Fibroblast of peridontal ligament (primary cell): ENCODE results near the gene ADISSP.

Experiments
- DNase-seq: peaks from one replicate; pipeline ENCODE4 v3.0.0-alpha.2; 2010; ENCODE audit errors: extremely low read depth

Gene ADISSP

DNA sequence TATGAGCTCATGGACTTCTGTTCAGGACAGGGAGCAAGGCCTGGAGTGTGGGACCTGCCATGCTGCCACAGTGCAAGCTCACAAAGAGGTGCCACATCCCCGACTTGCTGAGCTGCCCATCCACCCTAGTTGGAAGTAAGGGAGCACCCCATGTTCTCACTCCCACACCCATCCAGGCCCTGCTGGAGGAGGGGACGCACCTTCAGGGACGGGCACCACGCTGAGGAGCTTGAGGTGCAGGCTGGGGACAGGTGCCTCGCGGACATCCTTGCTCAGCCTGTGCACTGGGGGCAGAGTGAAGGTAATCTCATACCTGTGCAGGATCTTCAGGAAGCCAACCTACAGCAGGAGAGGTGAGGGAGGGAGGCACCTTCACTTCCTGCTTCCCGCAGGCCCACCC lies 12.3 kb downstream of the ADISSP start:
- DNase-seq, result no peak

DNA sequence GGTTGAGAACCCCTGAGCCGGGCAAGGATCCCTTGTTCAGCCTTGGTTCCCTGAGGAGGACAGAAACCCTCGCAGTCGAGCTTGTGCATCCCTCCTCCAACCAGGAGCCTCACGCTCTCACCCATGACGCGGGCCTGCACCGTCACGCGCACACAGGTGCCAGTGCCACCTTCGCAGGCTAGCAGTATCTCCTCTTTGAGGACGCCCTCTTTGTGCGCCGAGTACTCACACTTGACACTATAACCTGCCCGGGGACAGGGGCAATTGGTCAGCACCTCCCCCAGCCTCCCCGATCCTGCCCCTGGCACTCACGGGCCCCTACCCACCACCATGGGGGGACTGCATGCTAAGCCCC lies 13.3 kb downstream of the ADISSP start:
- DNase-seq, result no peak

DNA sequence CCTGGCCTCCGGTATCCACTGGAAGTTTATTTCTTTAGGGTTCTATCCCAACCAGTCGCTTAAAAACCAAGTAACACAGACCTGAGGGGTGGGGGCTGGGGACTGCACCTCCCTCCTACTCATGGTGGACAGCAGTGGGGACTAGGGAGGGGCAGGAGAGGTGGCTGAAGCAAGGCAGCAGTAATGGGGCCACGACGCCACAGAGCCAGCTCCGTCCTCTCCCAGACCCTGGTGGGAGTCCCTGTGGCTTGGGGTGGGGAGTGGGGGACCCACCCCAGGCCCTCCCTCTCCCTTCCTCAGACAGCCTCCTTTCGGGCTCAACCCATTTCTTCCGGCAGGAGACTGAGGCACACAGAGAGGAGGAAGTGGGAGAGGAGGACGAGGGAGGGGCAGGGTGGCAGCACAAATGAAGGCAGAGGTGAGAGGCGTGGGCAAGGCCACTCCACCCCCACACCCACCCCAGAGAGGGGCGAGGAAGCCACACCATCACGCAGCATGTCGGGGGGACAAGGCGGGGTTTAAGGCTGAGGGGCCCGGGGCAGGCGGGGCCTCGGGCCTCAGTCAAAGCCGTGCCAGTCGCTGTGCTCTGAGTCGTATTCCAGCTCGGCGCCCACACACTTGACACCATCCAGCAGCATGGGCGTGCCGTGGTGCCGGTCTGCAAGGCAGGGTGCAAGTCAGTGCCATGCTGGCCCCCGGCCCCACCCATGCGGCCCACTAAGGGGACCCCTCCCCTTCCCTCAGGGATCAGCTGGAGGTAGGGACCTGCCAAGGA lies 13.9 kb downstream of the ADISSP start:
- no peak for DNase-seq

DNA sequence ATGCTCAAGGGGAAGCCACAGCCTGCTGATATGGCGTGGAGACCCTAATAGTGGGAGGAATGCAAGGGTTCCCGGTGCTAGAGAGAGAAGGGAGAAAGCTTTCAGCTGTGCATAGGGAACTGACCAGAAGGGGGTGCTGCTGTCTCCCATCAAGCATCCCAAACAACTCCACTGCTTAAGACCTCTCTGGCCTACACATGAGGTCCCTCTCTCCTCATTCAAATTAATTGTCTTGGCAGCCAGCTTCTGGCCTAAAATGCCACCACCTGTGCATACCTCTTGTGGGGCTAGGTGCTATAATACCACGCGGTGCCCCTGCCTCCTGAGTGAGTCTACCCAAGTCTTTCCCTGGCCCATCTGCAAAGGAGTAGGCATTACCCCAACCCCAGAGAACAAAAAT lies 14.5 kb downstream of the ADISSP start:
- DNase-seq, result peak; percentile 78

DNA sequence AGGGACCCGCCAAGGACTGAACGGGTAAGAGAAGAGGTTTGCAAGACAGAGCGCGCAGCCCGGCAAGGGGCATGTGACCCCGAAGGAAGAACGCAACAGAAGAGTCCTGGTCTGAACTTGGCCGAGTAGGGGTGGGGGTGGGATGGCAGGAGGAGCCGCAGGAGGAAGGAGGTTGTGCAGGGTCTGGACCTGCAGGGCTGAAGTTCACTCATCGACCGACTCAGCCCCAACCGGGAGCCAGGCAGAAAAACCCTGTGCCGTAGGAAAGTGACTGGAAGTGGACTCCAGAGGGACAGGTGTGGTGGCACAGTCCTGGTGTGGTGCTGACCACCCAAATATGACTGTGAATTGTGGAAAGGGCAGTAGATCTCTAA lies 15.2 kb downstream of the ADISSP start:
- DNase-seq, result no peak

DNA sequence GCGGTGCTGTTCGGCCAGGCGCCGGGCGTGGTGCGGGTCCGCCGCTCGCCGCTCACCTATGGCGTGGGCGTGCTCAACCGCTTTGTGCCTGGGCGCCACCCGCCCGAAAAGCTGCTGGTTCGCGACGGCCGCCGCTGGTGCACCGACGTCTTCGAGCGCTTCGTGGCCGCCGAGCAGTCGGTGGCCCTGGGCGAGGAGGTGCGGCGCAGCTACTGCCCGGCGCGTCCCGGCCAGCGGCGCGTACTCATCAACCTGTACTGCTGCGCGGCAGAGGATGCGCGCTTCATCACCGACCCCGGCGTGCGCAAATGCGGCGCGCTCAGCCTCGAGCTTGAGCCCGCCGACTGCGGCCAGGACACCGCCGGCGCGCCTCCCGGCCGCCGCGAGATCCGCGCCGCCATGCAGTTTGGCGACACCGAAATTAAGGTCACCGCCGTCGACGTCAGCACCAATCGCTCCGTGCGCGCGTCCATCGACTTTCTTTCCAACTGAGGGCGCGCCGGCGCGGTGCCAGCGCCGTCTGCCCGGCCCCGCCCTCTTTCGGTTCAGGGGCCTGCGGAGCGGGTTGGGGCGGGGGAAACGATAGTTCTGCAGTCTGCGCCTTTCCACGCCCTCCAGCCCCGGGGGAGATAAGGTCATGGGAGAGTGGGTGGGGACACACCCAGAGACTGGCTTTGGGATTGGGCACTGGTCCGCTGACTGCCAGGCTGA lies 15.7 kb downstream of the ADISSP start:
- DNase-seq, result no peak

DNA sequence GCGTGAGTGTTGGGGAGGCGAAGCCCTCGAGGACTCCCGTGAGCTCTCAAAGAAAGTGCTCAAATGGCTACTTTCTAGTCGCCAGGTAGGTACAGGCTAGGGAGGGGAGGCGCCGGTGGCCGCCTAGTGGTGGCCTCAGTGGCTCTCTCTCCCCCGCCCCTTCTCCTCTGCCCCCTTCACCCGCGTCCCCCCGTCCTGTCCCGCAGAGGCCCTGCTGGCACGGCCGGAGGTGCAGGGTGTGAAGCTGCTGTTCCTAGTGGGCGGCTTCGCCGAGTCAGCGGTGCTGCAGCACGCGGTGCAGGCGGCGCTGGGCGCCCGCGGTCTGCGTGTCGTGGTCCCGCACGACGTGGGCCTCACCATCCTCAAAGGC lies 16.3 kb downstream of the ADISSP start:
- DNase-seq, result no peak

DNA sequence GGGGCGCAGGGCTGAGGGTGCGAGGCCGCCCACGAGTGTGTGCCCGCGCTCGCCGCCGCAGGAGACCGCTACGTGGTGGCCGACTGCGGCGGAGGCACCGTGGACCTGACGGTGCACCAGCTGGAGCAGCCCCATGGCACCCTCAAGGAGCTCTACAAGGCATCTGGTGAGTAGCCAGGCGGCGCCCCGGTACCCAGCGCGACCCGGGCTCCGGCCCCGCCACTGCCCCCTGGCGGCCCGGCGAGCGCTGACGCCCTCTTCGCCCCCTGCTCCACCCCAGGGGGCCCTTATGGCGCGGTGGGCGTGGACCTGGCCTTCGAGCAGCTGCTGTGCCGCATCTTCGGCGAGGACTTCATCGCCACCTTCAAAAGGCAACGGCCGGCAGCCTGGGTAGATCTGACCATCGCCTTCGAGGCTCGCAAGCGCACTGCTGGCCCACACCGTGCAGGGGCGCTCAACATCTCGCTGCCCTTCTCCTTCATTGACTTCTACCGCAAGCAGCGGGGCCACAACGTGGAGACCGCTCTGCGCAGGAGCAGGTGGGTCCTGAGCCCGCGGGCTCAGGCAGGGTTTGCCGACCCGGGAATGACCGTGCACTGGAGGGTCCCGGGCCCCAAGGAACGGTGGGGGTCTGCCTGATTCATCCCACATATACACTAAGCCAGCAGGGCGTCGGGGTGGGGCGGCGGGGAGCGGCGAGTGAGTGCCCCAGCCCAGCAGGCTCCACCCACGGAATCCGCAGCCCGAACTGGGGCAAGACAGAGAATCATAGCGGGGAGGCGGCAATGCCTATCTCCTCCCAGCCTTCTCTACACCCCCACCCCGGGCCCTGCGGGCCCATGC lies 17.6 kb downstream of the ADISSP start:
- DNase-seq, result no peak

DNA sequence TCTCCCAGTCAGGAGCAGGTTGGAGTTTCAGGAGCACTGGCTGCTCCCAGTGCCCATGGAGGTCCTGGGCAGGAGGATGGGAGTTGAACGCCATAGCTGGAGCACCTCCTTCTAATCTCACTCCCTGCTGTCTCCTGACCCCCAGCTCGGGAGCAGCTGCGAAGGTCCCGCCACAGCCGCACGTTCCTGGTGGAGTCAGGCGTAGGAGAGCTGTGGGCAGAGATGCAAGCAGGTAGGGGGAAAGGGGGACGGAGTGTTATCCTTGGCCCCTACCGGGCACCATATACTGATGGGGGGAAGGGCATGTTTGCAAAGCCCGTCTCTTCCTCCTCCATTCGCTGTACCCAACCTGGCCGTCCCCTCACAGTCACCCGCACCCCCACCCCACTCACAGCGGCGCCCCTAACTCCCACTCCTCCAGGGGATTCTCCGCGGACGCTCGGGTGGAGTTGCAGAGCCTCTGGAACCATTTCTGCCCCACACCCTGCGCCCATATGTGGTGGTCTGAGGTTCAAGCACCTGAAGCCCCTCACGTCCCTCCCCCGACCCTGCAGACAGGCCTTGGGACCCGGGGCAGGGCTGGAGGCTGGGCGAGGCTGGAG lies 18.4 kb downstream of the ADISSP start:
- no peak for DNase-seq

DNA sequence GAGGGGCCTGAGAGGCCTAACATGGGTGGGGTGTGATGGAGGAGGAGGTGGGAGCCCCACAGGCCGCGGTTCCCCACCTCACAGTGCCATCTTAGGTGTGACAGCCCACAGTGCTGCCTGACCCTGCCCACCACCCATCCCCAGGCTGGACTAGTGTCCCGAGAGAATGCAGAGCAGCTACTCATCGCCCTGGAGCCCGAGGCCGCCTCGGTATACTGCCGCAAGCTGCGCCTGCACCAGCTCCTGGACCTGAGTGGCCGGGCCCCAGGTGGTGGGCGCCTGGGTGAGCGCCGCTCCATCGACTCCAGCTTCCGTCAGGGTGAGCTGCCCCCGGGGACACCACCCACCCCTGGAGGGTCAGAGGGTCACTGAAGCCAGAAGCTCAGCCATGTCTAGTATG lies 19.5 kb downstream of the ADISSP start:
- DNase-seq, result no peak

DNA sequence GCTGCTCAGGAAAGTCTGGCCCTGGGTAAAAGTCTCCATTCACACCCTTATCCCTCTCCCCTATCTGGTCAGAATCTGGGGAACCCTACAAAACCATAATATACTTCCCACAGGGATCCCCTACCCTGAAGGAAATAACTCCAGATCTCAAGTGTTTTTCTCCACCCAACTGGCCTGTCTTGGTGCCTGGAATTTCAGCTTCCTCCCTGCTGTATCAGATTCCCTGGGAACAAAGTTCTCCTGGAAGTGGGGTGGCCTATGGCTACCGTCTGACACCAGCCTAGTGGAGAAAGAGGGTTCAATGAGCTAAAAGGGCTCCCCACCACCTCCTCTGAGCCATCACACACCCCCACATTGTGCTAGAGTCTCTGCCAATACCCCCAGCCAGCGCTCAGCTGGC lies 20.1 kb downstream of the ADISSP start:
- DNase-seq, result no peak

DNA sequence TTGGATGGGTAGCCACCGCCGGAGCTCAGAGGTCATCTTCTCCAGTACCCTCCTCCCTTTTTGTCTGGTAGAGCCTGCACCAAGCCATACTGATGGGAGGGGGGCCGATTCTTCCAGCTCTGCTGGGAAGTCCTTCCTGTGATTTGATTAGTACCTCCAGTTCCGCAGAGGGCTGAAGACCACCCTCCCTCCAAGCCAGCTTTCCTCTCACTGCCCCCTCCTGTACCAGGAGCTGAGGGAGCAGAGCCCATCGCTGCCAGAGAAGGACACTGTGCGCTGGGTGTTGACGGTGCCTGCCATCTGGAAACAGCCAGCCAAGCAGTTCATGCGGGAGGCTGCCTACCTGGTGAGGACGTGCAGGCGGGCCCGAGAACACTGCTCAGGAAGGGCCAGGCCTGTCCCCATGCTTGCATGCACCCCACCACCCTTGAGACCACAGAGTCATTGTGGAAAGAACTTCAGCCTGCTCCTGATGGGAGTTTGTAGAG lies 21.8 kb downstream of the ADISSP start:
- no peak for DNase-seq

DNA sequence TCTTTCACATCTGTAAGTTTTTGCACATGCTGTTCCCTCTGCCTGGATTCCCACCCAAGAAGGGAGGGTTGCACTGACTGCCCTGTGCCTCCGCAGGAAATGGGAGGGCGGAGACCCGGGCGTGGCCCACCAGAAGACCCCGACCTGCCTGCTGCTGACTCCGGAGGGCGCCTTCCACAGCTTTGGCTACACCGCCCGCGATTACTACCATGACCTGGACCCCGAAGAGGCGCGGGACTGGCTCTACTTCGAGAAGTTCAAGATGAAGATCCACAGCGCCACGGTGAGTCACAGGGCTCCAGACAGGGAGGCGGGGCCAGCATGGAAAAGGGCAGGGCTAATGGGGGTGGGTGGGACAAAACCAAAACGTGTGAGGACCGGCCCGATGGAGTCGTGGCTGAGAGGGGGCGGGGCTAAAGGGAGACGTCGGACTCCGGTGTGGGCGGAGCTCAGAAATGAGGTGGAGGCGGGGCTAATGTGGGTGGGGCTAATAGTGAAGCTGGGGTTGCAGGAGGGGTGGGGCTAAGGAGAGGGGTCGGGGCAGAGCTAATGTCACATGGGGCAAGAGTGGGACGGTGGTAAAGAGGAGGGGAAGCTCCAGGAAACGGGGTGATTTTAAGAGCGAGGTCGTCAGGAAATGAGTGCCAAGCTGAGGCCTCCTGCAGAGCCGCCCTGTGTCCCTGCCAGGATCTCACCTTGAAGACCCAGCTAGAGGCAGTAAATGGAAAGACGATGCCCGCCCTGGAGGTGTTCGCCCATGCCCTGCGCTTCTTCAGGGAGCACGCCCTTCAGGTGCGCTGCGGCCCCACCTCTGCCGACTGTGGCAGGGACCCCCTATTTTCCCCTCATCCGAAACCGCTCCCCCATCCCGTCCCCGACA lies 22.5 kb downstream of the ADISSP start:
- DNase-seq, result no peak

DNA sequence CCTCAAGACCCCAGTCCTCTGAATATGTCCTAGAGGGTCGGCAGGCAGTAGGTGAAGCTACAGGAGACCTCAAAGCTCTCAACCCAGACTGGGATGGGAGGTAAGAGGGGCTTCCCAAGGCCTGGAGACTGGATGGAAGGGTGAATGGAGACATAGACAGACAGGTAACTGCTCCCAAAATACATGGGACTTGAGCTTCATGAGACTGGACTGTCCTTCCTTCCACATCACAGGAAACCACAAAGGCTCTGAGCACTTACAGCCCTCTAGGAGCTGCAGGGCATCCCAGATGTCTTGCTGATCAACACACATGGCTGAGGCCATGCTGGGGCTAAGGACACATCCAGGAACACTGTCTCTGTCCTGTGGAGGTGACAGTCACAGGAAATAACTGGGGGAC lies 23.5 kb downstream of the ADISSP start:
- no peak for DNase-seq

DNA sequence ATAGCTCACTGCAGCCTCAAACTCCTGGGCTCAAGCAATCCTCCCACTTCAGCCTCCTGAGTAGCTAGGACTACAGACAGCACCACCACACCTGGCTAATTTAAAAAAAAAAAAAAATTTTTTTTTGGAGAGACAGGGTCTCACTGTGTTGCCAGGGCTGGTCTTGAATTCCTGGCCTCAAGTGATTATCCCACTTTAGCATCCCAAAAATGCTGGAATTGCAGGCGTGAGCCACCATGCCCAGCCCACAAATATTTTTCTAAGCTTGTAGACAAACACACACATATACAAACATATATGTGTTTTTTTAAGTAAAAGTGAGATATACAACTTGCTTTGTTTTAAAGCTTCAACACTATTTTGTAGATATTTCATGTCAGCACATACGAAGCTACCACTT lies 24.3 kb downstream of the ADISSP start:
- DNase-seq, result no peak

DNA sequence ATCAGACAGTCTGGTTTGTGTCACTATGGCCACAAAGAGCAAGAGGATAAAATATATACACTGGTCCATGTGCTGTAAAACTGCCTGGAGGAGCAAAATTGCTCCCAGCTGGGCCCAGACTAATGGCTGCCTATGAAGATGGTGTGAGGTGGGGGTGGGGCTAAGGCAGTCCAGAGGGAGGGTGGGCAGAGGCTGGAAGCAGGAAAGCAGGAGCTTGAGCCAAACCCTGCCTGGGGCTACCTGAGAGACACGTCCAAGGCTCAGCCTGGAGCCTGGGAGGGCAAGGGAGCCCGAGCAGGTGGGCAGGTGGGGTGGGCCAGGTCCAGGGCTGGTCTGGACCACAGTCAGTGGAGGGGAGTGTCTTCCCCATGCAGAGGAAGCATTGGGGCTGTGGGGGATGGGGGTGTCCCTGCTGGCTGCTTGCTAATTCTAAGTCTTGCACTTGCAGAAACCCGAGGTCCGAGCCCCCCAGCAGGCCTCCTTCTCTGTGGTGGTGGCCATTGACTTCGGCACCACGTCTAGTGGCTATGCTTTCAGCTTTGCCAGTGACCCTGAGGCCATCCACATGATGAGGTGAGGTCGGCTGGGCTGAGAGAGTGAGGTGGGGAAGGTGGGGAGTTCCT lies 25.6 kb downstream of the ADISSP start:
- no peak for DNase-seq

DNA sequence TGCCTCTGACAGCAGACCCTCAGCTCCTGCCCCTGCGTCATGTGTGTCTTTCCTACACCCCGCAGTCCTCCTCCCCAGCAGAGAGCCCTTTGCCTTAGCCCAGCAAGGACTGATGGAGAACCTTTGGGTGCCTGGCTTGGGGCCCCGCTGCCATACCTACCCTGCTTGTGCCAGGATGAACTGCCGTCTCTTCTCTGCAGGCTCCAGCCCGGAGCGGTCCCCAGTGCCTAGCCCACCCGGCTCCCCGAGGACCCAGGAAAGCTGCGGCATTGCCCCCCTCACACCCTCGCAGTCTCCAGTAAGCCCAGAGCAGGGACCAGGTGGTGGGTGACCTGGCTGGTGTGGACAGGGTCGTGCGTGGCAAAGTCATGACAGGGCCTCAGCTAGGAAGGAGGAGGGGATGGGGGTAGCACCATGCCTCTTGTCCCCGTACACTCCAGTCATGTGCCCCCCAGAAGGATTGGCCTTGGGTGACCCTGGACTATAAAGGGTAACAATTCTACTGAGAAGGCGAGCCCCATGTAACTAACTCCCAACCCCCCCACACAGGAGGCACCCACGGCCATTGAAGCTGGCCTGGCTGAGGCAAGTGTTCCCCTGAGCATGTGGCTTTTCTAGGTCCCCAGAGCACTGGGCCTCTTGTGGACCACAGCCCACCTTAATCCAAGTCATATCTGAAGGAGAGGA lies 26.8 kb downstream of the ADISSP start:
- DNase-seq, result no peak

DNA sequence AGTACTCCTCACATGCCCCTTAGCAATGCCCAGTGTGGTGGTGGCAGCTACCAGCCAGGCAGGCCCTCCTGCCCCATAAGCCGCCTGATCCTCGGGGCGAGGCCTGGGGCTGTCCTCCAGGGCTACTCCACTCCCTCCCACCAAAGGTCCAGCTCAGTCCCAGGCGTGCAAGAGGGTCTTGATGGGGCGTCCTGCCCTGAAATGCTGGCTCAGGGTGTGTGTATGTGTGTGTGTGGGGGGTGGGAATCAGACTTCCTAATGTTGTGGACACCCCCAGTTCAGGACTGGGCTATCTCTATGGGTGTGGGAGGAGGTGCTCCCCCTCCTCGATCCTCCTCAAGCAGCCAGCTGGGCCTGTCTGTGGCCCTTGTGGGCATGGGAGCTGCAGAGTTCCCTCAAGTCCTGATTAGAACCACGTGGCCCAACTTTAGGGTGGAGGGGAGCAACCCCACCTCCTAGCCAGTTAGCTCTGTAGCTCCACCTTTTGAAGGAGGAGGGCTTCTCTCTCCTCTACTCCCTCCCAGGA lies 27.6 kb downstream of the ADISSP start:
- no peak for DNase-seq

DNA sequence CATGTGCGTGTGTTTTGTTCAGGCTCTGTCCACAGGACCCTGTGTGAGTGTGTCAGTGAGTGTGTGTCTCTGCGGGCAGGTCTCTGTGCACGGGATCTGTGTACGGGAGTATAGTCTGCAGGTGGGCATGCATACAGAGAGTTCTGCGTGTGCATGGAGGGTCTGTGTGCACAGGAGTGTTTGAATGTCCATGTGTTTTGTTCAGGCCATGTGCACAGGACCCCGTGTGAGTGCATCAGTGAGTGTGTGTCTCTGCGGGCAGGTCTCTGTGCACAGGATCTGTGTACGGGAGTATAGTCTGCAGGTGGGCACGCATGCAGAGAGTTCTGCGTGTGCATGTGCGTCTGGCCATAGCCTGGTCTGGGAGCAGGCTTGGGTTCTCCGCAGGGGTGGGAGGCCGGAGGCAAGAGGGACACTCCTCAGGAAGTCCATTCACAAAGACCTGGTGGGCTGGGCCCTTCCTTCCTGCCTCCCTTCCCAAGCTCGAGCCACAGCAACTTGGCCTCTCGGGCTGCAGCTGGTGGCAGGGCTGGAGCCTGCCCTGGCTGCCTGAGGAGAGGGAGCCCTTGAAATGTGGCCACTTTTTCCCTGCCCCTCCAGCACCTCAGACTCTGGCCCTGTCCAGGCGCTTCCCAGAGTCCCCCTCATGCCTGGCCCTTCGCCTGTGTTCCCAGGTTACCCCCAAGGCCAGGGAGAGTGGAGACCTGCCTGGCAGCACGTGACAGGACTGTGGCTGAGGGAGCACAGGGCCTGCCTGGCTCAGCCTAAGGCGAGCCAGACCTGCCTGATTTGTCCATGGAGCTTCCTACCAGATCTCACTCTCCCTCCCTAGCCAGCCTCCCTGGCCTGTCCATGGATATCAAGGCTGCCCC lies 28.3 kb downstream of the ADISSP start:
- DNase-seq, result no peak
